ENCODE results near the gene HS3ST5. TPM values are rescaled to one million over a fixed set of nuclear protein-coding genes. Genes with fewer than 3 reads are reported as not detected.

Gene HS3ST5
- total RNA-seq = not detected in 2 replicates

- no peak for DNase-seq (ENCODE audit: low read depth, low spot score)
Observed at GRCh38 chr6:114342826-114343781, at the start of gene HS3ST5. Gene HS3ST5, minus strand, starts transcription at chr6:114343023. Its CDS starts 280,178 bp downstream, at chr6:114062845.

GRCh38 chr6:114390176-114390575, 47.4 kb upstream of the HS3ST5 start:
- DNase-seq (ENCODE audit: low read depth, low spot score) = no peak

GRCh38 chr6:114389111-114389510, 46.3 kb upstream of the HS3ST5 start:
- DNase-seq (ENCODE audit: low read depth, low spot score) = no peak

- DNase-seq (ENCODE audit: low read depth, low spot score) = no peak
Observed at GRCh38 chr6:114382406-114382805, 39.6 kb upstream of the HS3ST5 start.

GRCh38 chr6:114377881-114378280, 35.1 kb upstream of the HS3ST5 start:
- no peak for DNase-seq (ENCODE audit: low read depth, low spot score)

- no peak for DNase-seq (ENCODE audit: low read depth, low spot score)
Observed at GRCh38 chr6:114376611-114377175, 33.9 kb upstream of the HS3ST5 start.

GRCh38 chr6:114375541-114376192, 32.8 kb upstream of the HS3ST5 start:
- no peak for DNase-seq (ENCODE audit: low read depth, low spot score)

GRCh38 chr6:114367315-114367961, 24.6 kb upstream of the HS3ST5 start:
- no peak for DNase-seq (ENCODE audit: low read depth, low spot score)

- DNase-seq (ENCODE audit: low read depth, low spot score) = no peak
Observed at GRCh38 chr6:114366899-114367298, 24.1 kb upstream of the HS3ST5 start.

GRCh38 chr6:114364301-114364700, 21.5 kb upstream of the HS3ST5 start:
- no peak for DNase-seq (ENCODE audit: low read depth, low spot score)

GRCh38 chr6:114362957-114363356, 20.1 kb upstream of the HS3ST5 start:
- DNase-seq (ENCODE audit: low read depth, low spot score) = no peak

- DNase-seq (ENCODE audit: low read depth, low spot score) = no peak
Observed at GRCh38 chr6:114362396-114362795, 19.6 kb upstream of the HS3ST5 start.

- no peak for DNase-seq (ENCODE audit: low read depth, low spot score)
Observed at GRCh38 chr6:114361036-114361435, 18.2 kb upstream of the HS3ST5 start.

- DNase-seq (ENCODE audit: low read depth, low spot score) = no peak
Observed at GRCh38 chr6:114355300-114355699, 12.5 kb upstream of the HS3ST5 start.

- no peak for DNase-seq (ENCODE audit: low read depth, low spot score)
Observed at GRCh38 chr6:114354482-114354881, 11.7 kb upstream of the HS3ST5 start.

- no peak for DNase-seq (ENCODE audit: low read depth, low spot score)
Observed at GRCh38 chr6:114346451-114346850, 3.6 kb upstream of the HS3ST5 start.

- no peak for DNase-seq (ENCODE audit: low read depth, low spot score)
Observed at GRCh38 chr6:114344971-114345275, 2.1 kb upstream of the HS3ST5 start.

- no peak for DNase-seq (ENCODE audit: low read depth, low spot score)
Observed at GRCh38 chr6:114344246-114344970, 1.6 kb upstream of the HS3ST5 start.

- DNase-seq (ENCODE audit: low read depth, low spot score) = no peak
Observed at GRCh38 chr6:114343782-114344144, 940 bp upstream of the HS3ST5 start.

GRCh38 chr6:114342086-114342825, 567 bp downstream of the HS3ST5 start:
- no peak for DNase-seq (ENCODE audit: low read depth, low spot score)

- DNase-seq (ENCODE audit: low read depth, low spot score) = no peak
Observed at GRCh38 chr6:114339706-114340105, 3.1 kb downstream of the HS3ST5 start.

All from pulmonary artery endothelial cell (primary cell).